Panc1 (cell line): ENCODE results near the gene IPO4. TPM values are rescaled to one million over a fixed set of nuclear protein-coding genes. Genes with fewer than 3 reads are reported as not detected.
A peak's percentile ranks its signal among the peaks of the same experiment; 100 is the strongest.

Experiments used
- ATAC-seq: fragments of 200-7000 bp; cut with Tn5 transposase; 2 replicates; pipeline ENCODE4 v1.9.1; 2020; ENCODE audit warnings: mild to moderate bottlenecking, moderate library complexity
- BruUV-seq: library from RNA; stranded (reverse); fragments of 400-500 nt; replicated peaks from 2 replicates; lab custom pipeline; 2021; lab: Mats Ljungman, UMichigan
- CTCF ChIA-PET: fragments of 300-600 bp; sonication (Branson Sonifier 250); formaldehyde crosslinking; loops from one replicate; lab custom pipeline; 2022; ENCODE audit warnings: antibody characterized with exemption; lab: Charles Lee
- POLR2A ChIA-PET: fragments of 300-600 bp; sonication (Branson Sonifier 250); formaldehyde crosslinking; loops from one replicate; lab custom pipeline; 2022; ENCODE audit warnings: antibody characterized with exemption; lab: Charles Lee
- DNase-seq: peaks from one replicate; pipeline ENCODE4 v3.0.0-alpha.2; 2010; ENCODE audit warnings: low read depth, low spot score
- H3K27ac ChIP-seq: 2 replicates; pipeline ENCODE4 v1.5.1; 2011; ENCODE audit warnings: mild to moderate bottlenecking, low read length, inconsistent platforms
- H3K27me3 ChIP-seq: fragments of 200-500 bp; sonication (Bioruptor generic); 2 replicates; pipeline ENCODE4 v1.6.0; 2014; ENCODE audit warnings: low read length, inconsistent platforms; ENCODE audit not compliant: control insufficient read depth, insufficient read depth
- H3K36me3 ChIP-seq: fragments of 200-500 bp; sonication (Bioruptor generic); 2 replicates; pipeline ENCODE4 v1.5.1; 2014; ENCODE audit warnings: inconsistent platforms, mild to moderate bottlenecking, low read length, moderate library complexity; ENCODE audit not compliant: control insufficient read depth, insufficient read depth
- H3K4me1 ChIP-seq: 2 replicates; pipeline ENCODE4 v1.5.1; 2011; ENCODE audit warnings: inconsistent platforms, mild to moderate bottlenecking, low read length, moderate library complexity; ENCODE audit not compliant: control insufficient read depth, insufficient read depth
- H3K4me3 ChIP-seq, 2 experiments: 2 replicates each; pipeline ENCODE4 v1.5.1; 2011 to 2012; ENCODE audit warnings: low read depth in 2 of 2, low read length in 2 of 2, mild to moderate bottlenecking in 2 of 2, inconsistent platforms in 1 of 2, moderate library complexity in 1 of 2
- H3K9me3 ChIP-seq: fragments of 200-500 bp; sonication (Bioruptor generic); 2 replicates; pipeline ENCODE4 v1.5.1; 2014; ENCODE audit warnings: low read depth, mild to moderate bottlenecking, inconsistent platforms, low read length, moderate library complexity; ENCODE audit not compliant: control insufficient read depth, insufficient read depth
- POLR2AphosphoS5 ChIP-seq: IDR thresholded peaks from 2 replicates; pipeline ENCODE4 v1.6.1; 2012; ENCODE audit warnings: mild to moderate bottlenecking, low read depth, low read length, moderate library complexity
- SIN3A ChIP-seq: IDR thresholded peaks from 2 replicates; pipeline ENCODE4 v1.6.1; 2012; ENCODE audit warnings: low read depth, mild to moderate bottlenecking, low read length, moderate library complexity, borderline replicate concordance; ENCODE audit not compliant: insufficient read depth
- TCF7L2 ChIP-seq: IDR thresholded peaks from 2 replicates; pipeline ENCODE4 v1.6.1; 2011; ENCODE audit warnings: mild to moderate bottlenecking, low read depth, low read length, inconsistent platforms
- in situ Hi-C: cut with HindIII; loops from 2 replicates; pipeline ENCODE4 v1.10.0; 2016; ENCODE audit warnings: low sequenced_read_pairs, low pct_unique_long_range_greater_than_20kb
- intact Hi-C: fragments of 100-400 bp; cut with micrococcal nuclease; formaldehyde crosslinking; loops from one replicate; pipeline ENCODE4 v1.10.0; 2022; ENCODE audit not compliant: unreplicated experiment
- total RNA-seq: library from RNA; stranded (reverse); gene quantifications from one replicate; pipeline ENCODE4 v1.2.1, GENCODE V29; 2021; ENCODE audit not compliant: unreplicated experiment
- TF ChIP-seq, protein P1 (sequence below): fragments of 450-650 bp; IDR thresholded peaks from 2 replicates; pipeline ENCODE4 v1.5.1; 2017; ENCODE audit warnings: mild to moderate bottlenecking
- TF ChIP-seq, protein P2 (sequence below), 2 experiments: IDR thresholded peaks; 2 replicates each; pipeline ENCODE4 v1.6.1; 2011 to 2012; ENCODE audit warnings: low read depth in 2 of 2, control low read depth in 1 of 2, low read length in 1 of 2, mild to moderate bottlenecking in 1 of 2, moderate library complexity in 1 of 2; ENCODE audit not compliant: insufficient read depth in 1 of 2

Gene IPO4
- total RNA-seq, 1 experiment from 2014 or later = 103 TPM

DNA sequence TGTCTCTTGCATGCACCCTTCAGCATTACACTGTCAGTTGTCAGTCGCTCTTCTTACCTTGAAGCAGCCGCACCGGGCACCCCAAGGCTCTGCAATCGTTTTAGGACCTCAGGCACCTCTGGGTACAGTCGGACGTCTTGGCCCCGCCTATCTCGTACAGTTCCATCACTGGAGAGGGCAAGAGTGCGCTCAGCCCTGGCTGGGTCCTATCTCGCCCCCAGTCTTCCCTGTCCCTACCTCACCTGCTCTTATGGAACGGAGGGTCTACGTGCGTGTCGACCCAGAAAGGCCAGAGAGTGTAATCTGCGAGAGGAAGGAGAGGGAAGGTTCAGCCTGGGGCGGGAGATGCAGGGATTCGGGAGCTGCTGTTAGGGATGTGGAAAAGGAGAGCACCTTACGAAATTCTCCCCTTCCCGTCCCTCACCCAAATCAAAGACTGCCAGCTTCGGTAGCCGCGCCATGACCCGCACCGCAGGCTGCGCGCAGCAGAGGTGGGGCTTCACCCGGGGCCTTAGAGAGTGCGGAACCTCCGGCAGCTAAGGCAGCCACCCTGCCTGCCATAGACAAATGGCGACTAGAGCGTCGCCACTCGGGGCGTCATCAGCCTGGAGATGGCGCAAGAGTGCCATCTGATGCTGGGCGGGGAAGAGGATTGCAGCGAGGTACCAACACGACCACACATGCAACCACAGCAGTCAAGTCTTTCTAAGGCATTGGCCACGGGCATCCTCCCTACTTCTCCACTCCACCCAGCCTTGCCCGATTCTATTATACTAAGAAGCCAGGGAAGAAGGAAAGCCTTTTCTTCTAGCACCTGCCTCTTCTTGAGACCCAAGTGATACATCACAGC, 27.1 kb upstream of the IPO4 start, which contains the start of gene MDP1:
Gene MDP1, minus strand, starts transcription at position 572 of the 850 bp plus-strand sequence. Its CDS starts 111 bp downstream, at position 461.
- Histone ChIP-seq H3K36me3 (peaks cover 5% of the 10 kb centered on the region), H3K4me3 (peak within 1 kb of the TSS; percentile 74 to 77), H3K27me3 (no peaks in the 10 kb centered on the region), H3K27ac (peak within 1 kb of the TSS; percentile 89), H3K4me1 (peaks cover 9% of the 10 kb centered on the region), H3K9me3 (no peaks in the 10 kb centered on the region)
- CTCF ChIA-PET = interaction anchor here (0.6 to 1.5 kb wide), 3 partner anchors 83 to 157 kb away, joined by 3 to 10 read pairs (median 9); no protein-coding TSS in a partner anchor
- intact Hi-C loops (no loop called here), in situ Hi-C loops (no loop called here)
- DNase-seq (no peak), ATAC-seq (peak; percentile 86)
- BruUV-seq = no TSS peak
- POLR2A ChIA-PET = interaction anchor here (0.6 kb wide), 1 partner anchor 31 kb away, joined by 4 read pairs; no protein-coding TSS in a partner anchor
- TF ChIP-seq POLR2AphosphoS5 = peak; percentile 86
- TF ChIP-seq, protein P1, sequence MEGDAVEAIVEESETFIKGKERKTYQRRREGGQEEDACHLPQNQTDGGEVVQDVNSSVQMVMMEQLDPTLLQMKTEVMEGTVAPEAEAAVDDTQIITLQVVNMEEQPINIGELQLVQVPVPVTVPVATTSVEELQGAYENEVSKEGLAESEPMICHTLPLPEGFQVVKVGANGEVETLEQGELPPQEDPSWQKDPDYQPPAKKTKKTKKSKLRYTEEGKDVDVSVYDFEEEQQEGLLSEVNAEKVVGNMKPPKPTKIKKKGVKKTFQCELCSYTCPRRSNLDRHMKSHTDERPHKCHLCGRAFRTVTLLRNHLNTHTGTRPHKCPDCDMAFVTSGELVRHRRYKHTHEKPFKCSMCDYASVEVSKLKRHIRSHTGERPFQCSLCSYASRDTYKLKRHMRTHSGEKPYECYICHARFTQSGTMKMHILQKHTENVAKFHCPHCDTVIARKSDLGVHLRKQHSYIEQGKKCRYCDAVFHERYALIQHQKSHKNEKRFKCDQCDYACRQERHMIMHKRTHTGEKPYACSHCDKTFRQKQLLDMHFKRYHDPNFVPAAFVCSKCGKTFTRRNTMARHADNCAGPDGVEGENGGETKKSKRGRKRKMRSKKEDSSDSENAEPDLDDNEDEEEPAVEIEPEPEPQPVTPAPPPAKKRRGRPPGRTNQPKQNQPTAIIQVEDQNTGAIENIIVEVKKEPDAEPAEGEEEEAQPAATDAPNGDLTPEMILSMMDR = peak; percentile 82
- TF ChIP-seq, protein P2, sequence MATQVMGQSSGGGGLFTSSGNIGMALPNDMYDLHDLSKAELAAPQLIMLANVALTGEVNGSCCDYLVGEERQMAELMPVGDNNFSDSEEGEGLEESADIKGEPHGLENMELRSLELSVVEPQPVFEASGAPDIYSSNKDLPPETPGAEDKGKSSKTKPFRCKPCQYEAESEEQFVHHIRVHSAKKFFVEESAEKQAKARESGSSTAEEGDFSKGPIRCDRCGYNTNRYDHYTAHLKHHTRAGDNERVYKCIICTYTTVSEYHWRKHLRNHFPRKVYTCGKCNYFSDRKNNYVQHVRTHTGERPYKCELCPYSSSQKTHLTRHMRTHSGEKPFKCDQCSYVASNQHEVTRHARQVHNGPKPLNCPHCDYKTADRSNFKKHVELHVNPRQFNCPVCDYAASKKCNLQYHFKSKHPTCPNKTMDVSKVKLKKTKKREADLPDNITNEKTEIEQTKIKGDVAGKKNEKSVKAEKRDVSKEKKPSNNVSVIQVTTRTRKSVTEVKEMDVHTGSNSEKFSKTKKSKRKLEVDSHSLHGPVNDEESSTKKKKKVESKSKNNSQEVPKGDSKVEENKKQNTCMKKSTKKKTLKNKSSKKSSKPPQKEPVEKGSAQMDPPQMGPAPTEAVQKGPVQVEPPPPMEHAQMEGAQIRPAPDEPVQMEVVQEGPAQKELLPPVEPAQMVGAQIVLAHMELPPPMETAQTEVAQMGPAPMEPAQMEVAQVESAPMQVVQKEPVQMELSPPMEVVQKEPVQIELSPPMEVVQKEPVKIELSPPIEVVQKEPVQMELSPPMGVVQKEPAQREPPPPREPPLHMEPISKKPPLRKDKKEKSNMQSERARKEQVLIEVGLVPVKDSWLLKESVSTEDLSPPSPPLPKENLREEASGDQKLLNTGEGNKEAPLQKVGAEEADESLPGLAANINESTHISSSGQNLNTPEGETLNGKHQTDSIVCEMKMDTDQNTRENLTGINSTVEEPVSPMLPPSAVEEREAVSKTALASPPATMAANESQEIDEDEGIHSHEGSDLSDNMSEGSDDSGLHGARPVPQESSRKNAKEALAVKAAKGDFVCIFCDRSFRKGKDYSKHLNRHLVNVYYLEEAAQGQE (IDR thresholded peaks at IDR 0.05; ENCODE audit: insufficient read depth in 1 of 2, low read depth in 2 of 2, low read length in 1 of 2) = no peak

DNA sequence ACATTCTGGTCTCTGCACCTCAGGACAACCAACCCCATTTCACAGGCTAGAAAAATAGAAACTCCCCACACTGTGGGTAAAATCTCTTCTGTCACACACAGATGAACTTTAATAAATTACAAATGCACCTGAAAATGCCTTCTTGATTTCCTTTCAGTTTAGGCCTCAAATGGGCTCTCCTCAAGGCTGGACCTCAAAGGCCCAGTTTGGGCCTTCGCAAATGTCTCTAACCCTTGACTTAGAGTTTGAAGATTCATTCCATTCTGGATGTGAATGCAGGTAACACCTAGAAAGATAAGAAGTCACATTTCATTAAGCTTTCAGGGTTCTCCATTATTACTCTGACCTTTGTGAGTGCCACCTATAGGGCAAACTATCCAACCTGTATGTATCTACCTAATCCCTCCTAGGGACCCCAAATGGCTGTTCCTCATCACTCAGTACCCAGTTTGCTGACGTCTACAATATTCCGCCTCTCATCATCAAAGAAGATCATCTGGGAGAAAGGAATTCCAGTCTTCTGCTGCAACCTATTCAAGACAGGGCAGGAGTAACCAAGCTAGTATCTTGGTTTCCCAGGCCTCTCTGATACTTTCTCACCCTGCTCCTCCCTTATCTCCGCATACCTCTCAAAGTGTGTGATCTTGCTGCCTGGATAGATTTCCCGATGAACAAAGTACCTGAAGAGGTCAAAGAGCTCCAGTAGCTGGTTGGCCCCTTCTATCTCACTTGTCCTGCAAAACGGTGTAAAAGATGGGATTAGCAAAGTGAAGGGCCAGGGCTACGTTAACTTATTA, 25.4 kb upstream of the IPO4 start:
- Histone ChIP-seq H3K36me3 (peaks cover 5% of the 10 kb centered on the region), H3K9me3 (no peaks in the 10 kb centered on the region), H3K4me3 (peak overlapping the region; percentile 72 to 84), H3K27me3 (no peaks in the 10 kb centered on the region), H3K4me1 (peaks cover 9% of the 10 kb centered on the region), H3K27ac (peak overlapping the region; percentile 96)
- BruUV-seq = no TSS peak
- DNase-seq (no peak), ATAC-seq (no peak)
- in situ Hi-C loops = no loop called here
- TF ChIP-seq, protein P2 (IDR thresholded peaks at IDR 0.05; ENCODE audit: insufficient read depth in 1 of 2, low read depth in 2 of 2, low read length in 1 of 2) = no peak
- TF ChIP-seq POLR2AphosphoS5 (no peak), TCF7L2 (no peak), SIN3A (no peak)
- TF ChIP-seq, protein P1 = no peak; the same call in 1 of the 2 replicates
- intact Hi-C loops = no loop called here
- ChIA-PET POLR2A (interaction anchor here (0.7 kb wide), 1 partner anchor 26 kb away, joined by 9 read pairs; no protein-coding TSS in a partner anchor), CTCF (interaction anchor here (0.7 to 1.5 kb wide), 4 partner anchors 13 to 156 kb away, joined by 4 to 9 read pairs (median 4); partner anchors contain the start of gene TINF2)
